Measurements from ENCODE around the gene CDK5.

- TF ChIP-seq EZH2phosphoT487 (IDR thresholded peaks at IDR 0.05; ENCODE audit: low read depth), result no peak
- TF ChIP-seq, protein P1, sequence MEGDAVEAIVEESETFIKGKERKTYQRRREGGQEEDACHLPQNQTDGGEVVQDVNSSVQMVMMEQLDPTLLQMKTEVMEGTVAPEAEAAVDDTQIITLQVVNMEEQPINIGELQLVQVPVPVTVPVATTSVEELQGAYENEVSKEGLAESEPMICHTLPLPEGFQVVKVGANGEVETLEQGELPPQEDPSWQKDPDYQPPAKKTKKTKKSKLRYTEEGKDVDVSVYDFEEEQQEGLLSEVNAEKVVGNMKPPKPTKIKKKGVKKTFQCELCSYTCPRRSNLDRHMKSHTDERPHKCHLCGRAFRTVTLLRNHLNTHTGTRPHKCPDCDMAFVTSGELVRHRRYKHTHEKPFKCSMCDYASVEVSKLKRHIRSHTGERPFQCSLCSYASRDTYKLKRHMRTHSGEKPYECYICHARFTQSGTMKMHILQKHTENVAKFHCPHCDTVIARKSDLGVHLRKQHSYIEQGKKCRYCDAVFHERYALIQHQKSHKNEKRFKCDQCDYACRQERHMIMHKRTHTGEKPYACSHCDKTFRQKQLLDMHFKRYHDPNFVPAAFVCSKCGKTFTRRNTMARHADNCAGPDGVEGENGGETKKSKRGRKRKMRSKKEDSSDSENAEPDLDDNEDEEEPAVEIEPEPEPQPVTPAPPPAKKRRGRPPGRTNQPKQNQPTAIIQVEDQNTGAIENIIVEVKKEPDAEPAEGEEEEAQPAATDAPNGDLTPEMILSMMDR (IDR thresholded peaks at IDR 0.05; ENCODE audit: low read depth, low read length), result peak; percentile 93
Observed at GRCh38 chr7:151017953-151018420, 39.7 kb downstream of the CDK5 start.
